Measurements from ENCODE around the gene NPPB. TPM values are rescaled to one million over a fixed set of nuclear protein-coding genes. Genes with fewer than 3 reads are reported as not detected.

The NPPB gene
- total RNA-seq, 1 experiment from 2014 or later = 0.67 TPM

DNA sequence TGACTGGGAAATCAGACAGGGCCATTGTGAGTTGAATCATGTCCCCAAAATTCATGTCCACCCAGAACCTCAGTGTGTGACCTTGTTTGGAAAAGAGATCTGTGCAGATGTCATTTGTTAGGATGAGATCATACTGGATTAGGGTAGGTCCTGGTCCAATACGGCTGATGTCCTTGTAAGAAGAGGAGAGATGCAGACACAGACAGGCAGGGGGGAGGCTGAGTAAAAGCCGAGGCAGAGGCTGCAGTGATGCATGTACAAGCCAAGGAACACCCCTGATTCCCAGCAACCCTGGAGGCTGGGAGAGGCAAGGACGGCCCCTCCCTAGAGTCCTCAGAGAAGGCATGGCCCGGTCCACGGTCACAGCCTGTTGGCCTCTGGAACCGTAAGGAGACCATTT lies 15.9 kb upstream of the NPPB start:
- H3K4me1 ChIP-seq = no peaks in the 10 kb centered on the region
- H3K27ac ChIP-seq = no peak overlapping the region
- peaks cover 10% of the 10 kb centered on the region; the same call in 1 of the 2 replicates for H3K27me3 ChIP-seq
- H3K36me3 ChIP-seq = no peaks in the 10 kb centered on the region
- no peak overlapping the region for H3K4me3 ChIP-seq
- H3K9me3 ChIP-seq (replicated peaks) = no peaks in the 10 kb centered on the region
- no peak for DNase-seq

DNA sequence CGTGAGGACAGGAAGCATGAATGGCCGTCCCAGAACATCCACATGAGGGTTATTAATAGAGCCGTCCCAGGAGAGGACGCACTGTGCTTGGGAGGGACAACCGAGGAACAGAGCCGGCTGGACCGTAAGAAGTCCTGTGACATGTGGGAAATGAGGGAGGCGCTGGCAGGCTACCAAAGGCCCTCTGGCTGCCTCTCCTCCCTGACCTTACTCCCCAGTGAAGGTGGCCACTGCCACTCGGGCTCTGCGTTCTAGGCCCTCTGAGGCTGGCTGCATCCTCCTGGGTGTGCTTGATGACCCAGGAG lies 15.5 kb upstream of the NPPB start:
- Histone ChIP-seq H3K27ac (no peak overlapping the region), H3K9me3 (replicated peaks) (no peaks in the 10 kb centered on the region), H3K36me3 (no peaks in the 10 kb centered on the region), H3K27me3 (peaks cover 10% of the 10 kb centered on the region; the same call in 1 of the 2 replicates), H3K4me3 (no peak overlapping the region), H3K4me1 (no peaks in the 10 kb centered on the region)
- no peak for DNase-seq

DNA sequence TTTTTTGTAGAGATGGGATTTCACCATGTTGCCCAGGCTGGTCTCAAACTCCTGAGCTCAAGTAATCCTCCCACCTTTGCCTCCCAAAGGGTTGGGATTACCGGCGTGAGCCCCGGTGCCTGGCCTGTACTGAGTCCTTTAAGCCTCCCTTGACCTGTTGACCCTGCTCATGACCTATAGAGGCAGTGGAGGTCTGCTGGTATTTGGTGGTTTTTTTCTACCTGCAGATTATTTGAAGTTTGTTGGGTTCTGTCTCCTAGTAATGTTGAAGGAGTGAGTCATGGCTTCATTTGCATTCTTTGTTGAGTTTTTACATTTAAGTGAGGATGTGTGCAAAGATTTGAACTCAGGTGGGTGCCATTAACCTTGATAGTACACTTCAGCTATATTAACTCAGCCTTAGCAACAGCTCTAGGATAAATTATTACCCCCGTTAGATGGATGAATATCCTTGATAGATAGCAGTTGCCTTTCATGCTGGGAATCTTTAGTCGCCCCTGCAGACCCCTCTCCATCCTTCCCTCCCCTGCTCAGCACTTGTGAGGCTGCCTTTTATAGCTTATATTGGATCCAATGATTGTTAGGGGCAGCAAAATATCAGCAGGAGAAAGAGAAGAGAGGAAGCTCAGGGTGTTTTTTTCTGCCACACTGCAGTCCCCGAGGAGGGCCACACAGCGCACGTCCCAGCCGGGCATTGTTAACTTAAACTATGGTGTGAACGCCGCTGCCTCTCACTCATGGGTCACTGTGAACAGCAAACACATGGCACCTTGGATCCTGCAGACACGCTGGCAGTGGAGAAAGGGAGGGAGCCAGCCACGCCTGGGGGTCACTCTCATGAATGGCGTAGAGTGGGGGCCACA lies 14.9 kb upstream of the NPPB start:
- H3K27ac ChIP-seq = no peak overlapping the region
- no peaks in the 10 kb centered on the region for H3K4me1 ChIP-seq
- H3K4me3 ChIP-seq = no peak overlapping the region
- no peaks in the 10 kb centered on the region for H3K9me3 ChIP-seq (replicated peaks)
- no peak for DNase-seq
- no peaks in the 10 kb centered on the region for H3K36me3 ChIP-seq
- peaks cover 10% of the 10 kb centered on the region; the same call in 1 of the 2 replicates for H3K27me3 ChIP-seq

DNA sequence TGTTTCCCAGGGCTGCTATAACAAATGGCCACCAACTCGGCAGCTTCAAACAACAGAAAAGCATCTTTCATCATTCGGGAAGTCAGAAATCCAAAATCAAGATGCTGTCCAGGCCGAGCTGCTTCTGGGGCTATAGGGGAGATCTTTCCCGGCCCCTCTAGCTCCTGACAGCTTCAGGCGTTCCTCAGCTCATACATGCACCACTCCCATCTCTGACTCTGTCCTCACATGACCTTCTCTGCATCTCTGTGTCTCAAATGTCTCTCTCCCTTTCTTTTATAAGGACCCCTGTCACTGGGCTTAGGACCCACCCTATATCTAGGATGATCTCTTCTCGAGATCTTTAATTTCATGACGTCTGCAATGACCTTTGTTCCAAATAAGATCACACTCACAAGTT lies 13.8 kb upstream of the NPPB start:
- no peaks in the 10 kb centered on the region for H3K4me1 ChIP-seq
- no peaks in the 10 kb centered on the region for H3K36me3 ChIP-seq
- no peak overlapping the region for H3K27ac ChIP-seq
- no peak overlapping the region for H3K4me3 ChIP-seq
- DNase-seq = no peak
- peaks cover 10% of the 10 kb centered on the region; the same call in 1 of the 2 replicates for H3K27me3 ChIP-seq
- H3K9me3 ChIP-seq (replicated peaks) = no peaks in the 10 kb centered on the region

GRCh38 chr1:11869650-11870207 lies 11.0 kb upstream of the NPPB start:
- no peak for DNase-seq
- H3K27ac ChIP-seq = no peak overlapping the region
- no peaks in the 10 kb centered on the region for H3K36me3 ChIP-seq
- peaks cover 24% of the 10 kb centered on the region; the same call in 1 of the 2 replicates for H3K27me3 ChIP-seq
- H3K4me1 ChIP-seq = no peaks in the 10 kb centered on the region
- H3K9me3 ChIP-seq (replicated peaks) = no peaks in the 10 kb centered on the region
- H3K4me3 ChIP-seq = no peak overlapping the region

- Histone ChIP-seq H3K27me3 (peaks cover 20% of the 10 kb centered on the region; the same call in 1 of the 2 replicates), H3K27ac (no peak overlapping the region), H3K9me3 (replicated peaks) (no peaks in the 10 kb centered on the region), H3K4me1 (no peaks in the 10 kb centered on the region), H3K36me3 (no peaks in the 10 kb centered on the region), H3K4me3 (no peak overlapping the region)
- DNase-seq = no peak
Measured at GRCh38 chr1:11869104-11869503, 10.4 kb upstream of the NPPB start.

GRCh38 chr1:11868331-11868980 lies 9.7 kb upstream of the NPPB start:
- peaks cover 18% of the 10 kb centered on the region; the same call in 1 of the 2 replicates for H3K27me3 ChIP-seq
- H3K4me1 ChIP-seq = no peaks in the 10 kb centered on the region
- no peak overlapping the region for H3K4me3 ChIP-seq
- DNase-seq = no peak
- H3K9me3 ChIP-seq (replicated peaks) = no peaks in the 10 kb centered on the region
- H3K27ac ChIP-seq = no peak overlapping the region
- no peaks in the 10 kb centered on the region for H3K36me3 ChIP-seq

- 0 out of 2 replicates have a peak, but pooled peaks cover 5% of the 10 kb centered on the region for H3K9me3 ChIP-seq (replicated peaks)
- no peak overlapping the region for H3K4me3 ChIP-seq
- H3K27me3 ChIP-seq = peaks cover 16% of the 10 kb centered on the region; the same call in 1 of the 2 replicates
- no peaks in the 10 kb centered on the region for H3K36me3 ChIP-seq
- H3K27ac ChIP-seq = no peak overlapping the region
- peaks cover 17% of the 10 kb centered on the region for H3K4me1 ChIP-seq
- DNase-seq = no peak
Measured at GRCh38 chr1:11862890-11863289, 4.1 kb upstream of the NPPB start.

DNA sequence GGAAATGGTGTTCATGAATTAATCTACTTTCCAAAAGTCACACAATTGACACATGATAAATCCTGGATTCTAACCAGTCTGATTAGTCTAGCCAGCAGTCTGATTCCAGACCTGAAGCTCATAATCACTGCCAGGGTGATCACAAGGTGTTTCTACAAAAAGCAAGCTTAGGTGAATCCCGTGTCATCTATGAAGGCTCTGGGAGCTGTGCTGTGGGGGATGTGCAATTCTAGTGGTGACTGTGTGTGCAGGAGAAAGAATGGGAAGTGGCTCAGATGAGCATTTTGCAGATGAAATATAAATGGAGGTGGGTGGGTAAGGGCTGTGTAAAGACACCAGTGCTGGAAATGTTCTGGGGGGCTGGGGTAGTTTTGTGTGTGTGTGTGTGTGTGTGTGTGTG lies 1.8 kb upstream of the NPPB start:
- H3K36me3 ChIP-seq = no peaks in the 10 kb centered on the region
- H3K4me1 ChIP-seq = peaks cover 33% of the 10 kb centered on the region
- no peak for DNase-seq
- no peak overlapping the region for H3K27ac ChIP-seq
- H3K27me3 ChIP-seq = peaks cover 9% of the 10 kb centered on the region; the same call in 1 of the 2 replicates
- H3K4me3 ChIP-seq = no peak overlapping the region
- H3K9me3 ChIP-seq (replicated peaks) = 0 out of 2 replicates have a peak, but pooled peaks cover 5% of the 10 kb centered on the region

- no peak for DNase-seq
- H3K4me3 ChIP-seq = no peak overlapping the region
- no peak overlapping the region; the same call in 1 of the 2 replicates for H3K27ac ChIP-seq
- H3K4me1 ChIP-seq = peaks cover 33% of the 10 kb centered on the region
- H3K27me3 ChIP-seq = peaks cover 5% of the 10 kb centered on the region; the same call in 1 of the 2 replicates
- H3K36me3 ChIP-seq = no peaks in the 10 kb centered on the region
- 0 out of 2 replicates have a peak, but pooled peaks cover 5% of the 10 kb centered on the region for H3K9me3 ChIP-seq (replicated peaks)
Measured at GRCh38 chr1:11860083-11860482, 1.3 kb upstream of the NPPB start.

- H3K36me3 ChIP-seq = no peaks in the 10 kb centered on the region
- 0 out of 2 replicates have a peak, but pooled peaks cover 5% of the 10 kb centered on the region for H3K9me3 ChIP-seq (replicated peaks)
- peaks cover 33% of the 10 kb centered on the region for H3K4me1 ChIP-seq
- 0 out of 2 replicates have a peak, but pooled peaks cover 2% of the 10 kb centered on the region for H3K27me3 ChIP-seq
- peak; percentile 87 to 89 for DNase-seq
- H3K4me3 ChIP-seq = peak overlapping the region; percentile 1; the same call in 1 of the 2 replicates
- no peak overlapping the region; the same call in 1 of the 2 replicates for H3K27ac ChIP-seq
Measured at GRCh38 chr1:11858968-11859871, 475 bp upstream of the NPPB start.

GRCh38 chr1:11858158-11858557 lies 587 bp downstream of the NPPB start:
- Histone ChIP-seq H3K36me3 (no peaks in the 10 kb centered on the region), H3K4me1 (peaks cover 33% of the 10 kb centered on the region), H3K27ac (no peak overlapping the region), H3K4me3 (no peak overlapping the region; the same call in 1 of the 2 replicates), H3K27me3 (0 out of 2 replicates have a peak, but pooled peaks cover 2% of the 10 kb centered on the region), H3K9me3 (replicated peaks) (0 out of 2 replicates have a peak, but pooled peaks cover 5% of the 10 kb centered on the region)
- DNase-seq = no peak

GRCh38 chr1:11857164-11857851 lies 1.4 kb downstream of the NPPB start:
- no peaks in the 10 kb centered on the region for H3K36me3 ChIP-seq
- H3K27me3 ChIP-seq = 0 out of 2 replicates have a peak, but pooled peaks cover 2% of the 10 kb centered on the region

More at GRCh38 chr1:11857164-11857851, 1.4 kb downstream of the NPPB start:
- DNase-seq = peak in 1 of 2 experiments; percentile 46
- Histone ChIP-seq H3K9me3 (replicated peaks) (0 out of 2 replicates have a peak, but pooled peaks cover 5% of the 10 kb centered on the region), H3K27ac (no peak overlapping the region; the same call in 1 of the 2 replicates), H3K4me3 (no peak overlapping the region), H3K4me1 (peaks cover 38% of the 10 kb centered on the region)
